Activated naive CD4-positive, alpha-beta T cell treated with anti-CD3 and anti-CD28 coated beads for 36 hours (primary cell): ENCODE results near the gene ZKSCAN5. TPM values are rescaled to one million over a fixed set of nuclear protein-coding genes. Genes with fewer than 3 reads are reported as not detected.

ENCODE experiments used
- CTCF ChIA-PET: fragments of 350-600 bp; sonication (Branson Sonifier 250); formaldehyde crosslinking; loops from one replicate; lab custom pipeline; 2021; ENCODE audit warnings: antibody characterized with exemption; lab: Charles Lee
- DNase-seq: peaks from one replicate; pipeline ENCODE4 v3.0.0-alpha.2; 2020
- H3K27ac Mint-ChIP-seq: one replicate; pipeline ENCODE4 v1.8.0; 2021; ENCODE audit warnings: mild to moderate bottlenecking, mixed read lengths
- H3K27me3 Mint-ChIP-seq: one replicate; pipeline ENCODE4 v1.8.0; 2021; ENCODE audit warnings: low read depth, mixed read lengths
- H3K36me3 Mint-ChIP-seq: one replicate; pipeline ENCODE4 v1.8.0; 2021; ENCODE audit warnings: low read depth, mixed read lengths
- H3K4me1 Mint-ChIP-seq: one replicate; pipeline ENCODE4 v1.8.0; 2021; ENCODE audit warnings: low read depth, mixed read lengths
- H3K4me3 Mint-ChIP-seq: one replicate; pipeline ENCODE4 v1.8.0; 2021; ENCODE audit warnings: mild to moderate bottlenecking, moderate library complexity, mixed read lengths
- H3K9me3 Mint-ChIP-seq: one replicate; pipeline ENCODE4 v1.8.0; 2021; ENCODE audit warnings: mixed read lengths
- intact Hi-C: fragments of 100-400 bp; cut with micrococcal nuclease; formaldehyde crosslinking; loops from one replicate; pipeline ENCODE4 v1.15.1; 2023
- total RNA-seq, 2 experiments: library from RNA; stranded (reverse); gene quantifications; one replicate each; pipeline ENCODE4 v1.2.3, GENCODE V29; 2021

The ZKSCAN5 gene
- total RNA-seq, 2 experiments from 2014 or later = 7.2 to 8.0 TPM

DNA sequence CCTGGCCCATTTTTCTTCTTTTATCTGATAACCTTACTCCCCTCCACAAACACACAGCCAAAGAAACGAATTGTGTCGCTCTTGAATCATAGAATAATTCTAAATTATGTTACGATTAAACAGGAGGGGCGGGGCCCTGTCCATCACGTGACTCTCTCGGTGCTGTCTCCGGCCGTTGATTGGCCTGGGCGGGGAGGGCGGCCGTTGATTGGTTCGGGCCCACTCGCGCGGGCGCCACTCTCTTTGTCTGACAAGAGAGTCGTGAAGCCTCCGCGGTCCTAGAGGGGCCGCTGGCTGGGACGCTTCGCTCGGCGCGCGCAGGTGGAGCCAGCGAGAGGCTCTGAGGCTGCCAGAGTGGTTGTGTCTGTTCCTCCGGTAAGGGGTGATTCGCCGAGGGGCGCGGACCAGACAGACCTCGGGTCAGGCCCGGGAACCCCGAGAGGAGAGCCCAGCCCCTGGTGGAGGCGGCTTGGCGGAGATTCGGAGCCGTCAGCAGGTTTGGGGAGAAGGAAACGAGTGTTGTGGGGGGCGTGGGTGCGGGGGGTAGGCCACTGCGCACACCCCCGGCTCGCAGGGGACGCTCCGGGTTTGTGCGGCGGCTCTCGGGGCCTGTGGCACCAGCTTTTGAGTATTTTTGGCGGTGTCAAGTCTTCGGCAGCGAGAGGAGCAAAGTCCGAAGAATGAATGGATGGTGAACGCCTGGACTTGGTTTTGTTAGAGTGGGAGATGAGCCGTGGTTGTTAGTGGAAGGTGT, 31.7 kb upstream of the ZKSCAN5 start, which contains the start of gene ZNF789:
Gene ZNF789, plus strand, starts transcription at position 330 of the 754 bp plus-strand sequence. CDS start 3,567 bp downstream, outside the sequence.
- CTCF ChIA-PET = interaction anchor here (1.2 kb wide), 1 partner anchor 15 kb away, joined by 3 read pairs; no protein-coding TSS in a partner anchor
- no peaks in the 10 kb centered on the region for H3K27me3 Mint-ChIP-seq

DNA sequence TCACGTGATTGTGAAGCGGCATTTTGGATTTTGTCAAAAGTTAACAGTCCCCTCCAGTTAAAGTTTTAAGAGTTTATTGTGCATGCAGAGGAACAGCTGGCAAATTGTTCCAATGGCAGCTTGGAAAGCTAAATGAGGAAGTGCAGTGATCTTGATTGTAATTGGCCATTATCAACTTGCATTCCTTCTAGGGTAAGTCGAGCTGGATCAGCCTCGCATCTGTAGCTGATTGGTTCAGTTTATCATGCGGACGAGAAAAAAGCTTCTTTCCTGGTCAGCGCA, 31.2 kb upstream of the ZKSCAN5 start:
- H3K4me1 Mint-ChIP-seq = peaks cover 37% of the 10 kb centered on the region
- H3K36me3 Mint-ChIP-seq = peaks cover 15% of the 10 kb centered on the region
- H3K4me3 Mint-ChIP-seq = peak overlapping the region; percentile 95
- CTCF ChIA-PET = interaction anchor here (1.2 kb wide), 1 partner anchor 15 kb away, joined by 3 read pairs; no protein-coding TSS in a partner anchor
- peak; percentile 42 for DNase-seq
- H3K27me3 Mint-ChIP-seq = no peaks in the 10 kb centered on the region
- intact Hi-C loops = loop anchor here (2.0 to 5.0 kb wide), 5 partner anchors 34 to 444 kb away; partner anchors contain the start of genes CPSF4, PTCD1, TRIM4 and ZNF655
- H3K27ac Mint-ChIP-seq = peak overlapping the region; percentile 83
- H3K9me3 Mint-ChIP-seq = no peaks in the 10 kb centered on the region

More for the DNA sequence above, 31.7 kb upstream of the ZKSCAN5 start, which contains the start of gene ZNF789:
- Mint-ChIP-seq H3K4me3 (peak within 1 kb of the TSS; percentile 95), H3K9me3 (no peaks in the 10 kb centered on the region), H3K36me3 (peaks cover 12% of the 10 kb centered on the region), H3K4me1 (peaks cover 32% of the 10 kb centered on the region), H3K27ac (peak within 1 kb of the TSS; percentile 83)
- intact Hi-C loops = loop anchor here (1.0 to 5.0 kb wide), 9 partner anchors 27 to 445 kb away; partner anchors contain the start of genes BUD31, CPSF4, PDAP1 and PTCD1
- DNase-seq = peak; percentile 99

- Mint-ChIP-seq H3K4me3 (no peak overlapping the region), H3K27me3 (no peaks in the 10 kb centered on the region), H3K27ac (no peak overlapping the region), H3K4me1 (peaks cover 41% of the 10 kb centered on the region), H3K36me3 (peaks cover 22% of the 10 kb centered on the region), H3K9me3 (no peaks in the 10 kb centered on the region)
- intact Hi-C loops = no loop called here
- no peak for DNase-seq
- CTCF ChIA-PET = interaction anchor here (0.5 to 0.6 kb wide), 2 partner anchors 52 to 202 kb away, joined by 3 to 5 read pairs; no protein-coding TSS in a partner anchor
These were observed 28.4 kb upstream of the ZKSCAN5 start for GRCh38 chr7:99476107-99476506.

- Mint-ChIP-seq H3K4me1 (peaks cover 33% of the 10 kb centered on the region), H3K9me3 (no peaks in the 10 kb centered on the region), H3K4me3 (no peak overlapping the region), H3K36me3 (peaks cover 18% of the 10 kb centered on the region), H3K27me3 (no peaks in the 10 kb centered on the region), H3K27ac (no peak overlapping the region)
- DNase-seq = no peak
- CTCF ChIA-PET = interaction anchor here (0.6 to 1.0 kb wide), 2 partner anchors 48 to 499 kb away, joined by 3 to 4 read pairs; no protein-coding TSS in a partner anchor
- intact Hi-C loops = no loop called here
These were observed 25.7 kb upstream of the ZKSCAN5 start for GRCh38 chr7:99478464-99479440.

DNA sequence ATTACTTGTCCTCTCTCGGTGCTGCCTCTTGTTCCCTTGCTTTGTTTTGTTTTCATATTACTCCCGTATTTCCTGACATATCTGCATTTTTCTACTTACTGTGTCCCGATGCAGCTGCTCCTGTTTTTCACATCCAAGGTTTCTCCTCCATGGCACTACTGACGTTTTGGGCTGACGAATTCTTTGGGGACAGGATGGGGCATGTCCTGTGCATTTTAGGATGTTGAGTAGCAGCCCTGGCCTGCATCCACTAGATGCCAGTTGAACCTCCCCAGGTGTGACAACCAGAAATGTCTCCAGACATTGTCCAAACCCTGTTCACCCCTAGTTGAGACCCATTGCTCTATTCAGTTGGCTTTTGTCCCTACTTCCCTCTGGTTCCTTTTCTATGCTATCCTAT, 19.4 kb upstream of the ZKSCAN5 start:
- no peak overlapping the region for H3K4me3 Mint-ChIP-seq
- intact Hi-C loops = no loop called here
- CTCF ChIA-PET = no interaction called here
- H3K36me3 Mint-ChIP-seq = peaks cover 18% of the 10 kb centered on the region
- no peak for DNase-seq
- no peak overlapping the region for H3K27ac Mint-ChIP-seq
- H3K4me1 Mint-ChIP-seq = no peaks in the 10 kb centered on the region
- no peaks in the 10 kb centered on the region for H3K27me3 Mint-ChIP-seq
- H3K9me3 Mint-ChIP-seq = no peaks in the 10 kb centered on the region

DNA sequence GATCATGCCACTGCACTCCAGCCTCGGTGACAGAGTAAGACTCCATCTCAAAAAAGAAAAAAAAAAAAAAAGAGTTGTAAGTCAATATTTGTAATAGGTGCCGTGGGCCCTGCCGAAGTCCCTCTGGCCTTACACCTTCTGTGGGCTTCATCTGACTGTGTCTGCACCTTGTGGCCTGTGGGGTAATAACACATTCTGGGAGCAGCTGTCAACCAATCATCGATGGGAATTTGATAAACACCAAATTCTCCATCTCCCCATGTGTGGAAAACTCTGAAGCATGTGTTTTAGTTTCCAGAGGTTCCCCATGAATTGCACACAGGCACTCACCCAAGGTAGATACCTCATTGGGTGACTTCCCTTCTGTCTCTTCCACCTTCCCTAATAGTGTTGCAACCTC, 15.2 kb upstream of the ZKSCAN5 start:
- Mint-ChIP-seq H3K4me3 (no peak overlapping the region), H3K9me3 (peaks cover 16% of the 10 kb centered on the region), H3K27me3 (no peaks in the 10 kb centered on the region), H3K36me3 (peaks cover 49% of the 10 kb centered on the region), H3K27ac (no peak overlapping the region), H3K4me1 (no peaks in the 10 kb centered on the region)
- DNase-seq = no peak
- intact Hi-C loops = no loop called here
- CTCF ChIA-PET = interaction anchor here (0.6 kb wide), 2 partner anchors 178 to 491 kb away, joined by 3 to 4 read pairs; no protein-coding TSS in a partner anchor

DNA sequence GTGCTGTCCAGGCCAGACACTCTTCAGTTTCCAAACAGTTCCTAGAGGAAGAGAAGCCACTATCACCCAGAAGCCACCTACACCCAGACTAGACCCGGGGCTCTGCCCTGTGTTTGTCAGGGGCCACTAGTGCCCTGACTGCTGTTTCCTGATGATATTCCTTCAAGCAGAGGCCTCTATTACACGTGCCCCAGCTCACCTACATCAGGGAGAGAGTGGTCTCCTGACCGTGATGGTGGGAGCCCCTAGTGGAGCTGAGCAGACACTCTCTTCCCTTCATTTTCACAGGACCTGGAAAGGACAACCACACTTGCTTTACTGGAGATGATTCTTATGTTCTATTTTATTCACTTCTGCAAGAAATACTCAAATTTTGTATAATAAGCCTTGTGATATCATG, 13.6 kb upstream of the ZKSCAN5 start:
- DNase-seq = no peak
- no peak overlapping the region for H3K4me3 Mint-ChIP-seq
- peak overlapping the region; percentile 8 for H3K27ac Mint-ChIP-seq
- peaks cover 64% of the 10 kb centered on the region for H3K36me3 Mint-ChIP-seq
- intact Hi-C loops = no loop called here
- H3K9me3 Mint-ChIP-seq = peaks cover 18% of the 10 kb centered on the region
- H3K4me1 Mint-ChIP-seq = no peaks in the 10 kb centered on the region
- H3K27me3 Mint-ChIP-seq = no peaks in the 10 kb centered on the region
- CTCF ChIA-PET = no interaction called here

DNA sequence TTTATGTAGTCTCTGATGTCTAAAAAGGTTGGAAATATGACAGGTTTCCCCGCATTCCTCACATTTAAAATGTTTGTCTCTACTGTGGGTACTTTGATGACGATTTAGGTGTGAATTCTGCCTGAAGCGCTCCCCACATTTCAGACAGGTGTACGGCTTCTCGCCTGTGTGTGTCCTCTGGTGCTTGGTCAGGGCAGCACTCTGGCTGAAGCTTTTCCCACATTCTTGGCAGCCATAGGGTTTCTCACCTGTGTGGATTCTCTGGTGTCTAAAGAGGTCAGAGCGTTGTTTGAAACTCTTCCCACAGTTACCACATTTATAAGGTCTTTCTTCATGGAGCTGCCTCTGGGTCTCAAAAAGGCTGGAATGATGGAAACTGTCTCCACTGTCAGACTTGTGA, 10.6 kb upstream of the ZKSCAN5 start:
- H3K36me3 Mint-ChIP-seq = peaks cover 70% of the 10 kb centered on the region
- CTCF ChIA-PET = no interaction called here
- peaks cover 15% of the 10 kb centered on the region for H3K4me1 Mint-ChIP-seq
- peaks cover 18% of the 10 kb centered on the region for H3K9me3 Mint-ChIP-seq
- H3K27me3 Mint-ChIP-seq = no peaks in the 10 kb centered on the region
- DNase-seq = no peak
- H3K27ac Mint-ChIP-seq = no peak overlapping the region
- intact Hi-C loops = no loop called here
- H3K4me3 Mint-ChIP-seq = no peak overlapping the region

GRCh38 chr7:99497766-99498545, 6.5 kb upstream of the ZKSCAN5 start:
- peaks cover 15% of the 10 kb centered on the region for H3K9me3 Mint-ChIP-seq

DNA sequence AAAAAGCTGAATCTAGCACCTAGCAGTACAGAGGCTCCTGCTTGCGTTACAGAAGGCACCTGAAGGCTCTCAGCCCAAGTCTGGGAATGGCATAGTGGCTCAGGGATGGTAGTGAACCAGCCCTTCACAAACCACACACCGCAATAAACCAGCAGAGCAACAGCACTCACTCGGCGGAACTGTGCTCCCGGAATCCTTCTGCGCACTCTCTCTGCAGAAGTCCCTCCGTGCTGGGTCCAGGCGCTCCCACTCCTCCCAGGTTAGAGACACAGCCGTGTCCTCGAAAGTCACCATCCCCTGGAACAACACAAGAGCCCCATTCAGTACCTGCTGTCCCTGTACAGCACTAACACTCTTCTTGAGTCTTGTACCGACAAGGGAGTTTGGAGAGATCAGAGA, 5.9 kb upstream of the ZKSCAN5 start:
- intact Hi-C loops = no loop called here
- Mint-ChIP-seq H3K9me3 (peaks cover 10% of the 10 kb centered on the region), H3K36me3 (peaks cover 49% of the 10 kb centered on the region), H3K27ac (peak overlapping the region; percentile 99), H3K4me1 (peaks cover 23% of the 10 kb centered on the region), H3K27me3 (no peaks in the 10 kb centered on the region), H3K4me3 (peak overlapping the region; percentile 99)
- no peak for DNase-seq
- CTCF ChIA-PET = interaction anchor here (0.6 kb wide), 1 partner anchor 28 kb away, joined by 4 read pairs; no protein-coding TSS in a partner anchor

More at GRCh38 chr7:99497766-99498545, 6.5 kb upstream of the ZKSCAN5 start:
- intact Hi-C loops = no loop called here
- Mint-ChIP-seq H3K4me3 (peak overlapping the region; percentile 99), H3K4me1 (peaks cover 23% of the 10 kb centered on the region), H3K36me3 (peaks cover 55% of the 10 kb centered on the region), H3K27me3 (no peaks in the 10 kb centered on the region), H3K27ac (peak overlapping the region; percentile 79)
- CTCF ChIA-PET = interaction anchor here (0.6 kb wide), 2 partner anchors 29 to 54 kb away, joined by 3 to 4 read pairs; partner anchors contain the start of gene FAM200A
- DNase-seq = no peak

DNA sequence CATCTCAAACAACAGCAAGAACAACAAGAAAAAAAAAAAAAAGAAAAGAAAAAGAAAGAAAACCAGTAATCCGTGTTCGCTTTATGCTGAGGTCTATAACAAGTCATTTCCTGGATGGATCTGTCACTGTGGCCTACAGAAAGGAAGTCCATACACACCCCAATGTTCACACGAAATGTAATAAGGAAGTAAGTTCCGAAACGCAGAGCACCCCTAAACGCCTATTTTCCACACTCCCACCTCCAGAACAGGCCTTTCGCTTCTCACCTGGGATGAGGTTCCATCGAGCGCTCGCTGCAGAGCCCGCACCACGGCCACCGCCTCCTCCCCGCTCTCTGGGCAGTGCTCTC, 5.1 kb upstream of the ZKSCAN5 start:
- peaks cover 2% of the 10 kb centered on the region for H3K9me3 Mint-ChIP-seq
- H3K27me3 Mint-ChIP-seq = no peaks in the 10 kb centered on the region
- peak overlapping the region; percentile 99 for H3K4me3 Mint-ChIP-seq
- peaks cover 41% of the 10 kb centered on the region for H3K36me3 Mint-ChIP-seq
- peak overlapping the region; percentile 99 for H3K27ac Mint-ChIP-seq
- DNase-seq = no peak
- H3K4me1 Mint-ChIP-seq = peaks cover 23% of the 10 kb centered on the region
- CTCF ChIA-PET = no interaction called here
- intact Hi-C loops = loop anchor here (1.0 kb wide), 1 partner anchor 27 kb away; the partner anchor contains the start of gene ZNF789
